ENCODE results near the gene AKR1B15. TPM values are rescaled to one million over a fixed set of nuclear protein-coding genes. Genes with fewer than 3 reads are reported as not detected.
A peak's percentile ranks its signal among the peaks of the same experiment; 100 is the strongest.
"Not testable (repeated sequence)": the region's sequence is repeated elsewhere in the genome, so short reads cannot be mapped to it uniquely, and the experiment has no call there.

The AKR1B15 gene
- not detected for total RNA-seq
- long read RNA-seq: 0 reads

DNA sequence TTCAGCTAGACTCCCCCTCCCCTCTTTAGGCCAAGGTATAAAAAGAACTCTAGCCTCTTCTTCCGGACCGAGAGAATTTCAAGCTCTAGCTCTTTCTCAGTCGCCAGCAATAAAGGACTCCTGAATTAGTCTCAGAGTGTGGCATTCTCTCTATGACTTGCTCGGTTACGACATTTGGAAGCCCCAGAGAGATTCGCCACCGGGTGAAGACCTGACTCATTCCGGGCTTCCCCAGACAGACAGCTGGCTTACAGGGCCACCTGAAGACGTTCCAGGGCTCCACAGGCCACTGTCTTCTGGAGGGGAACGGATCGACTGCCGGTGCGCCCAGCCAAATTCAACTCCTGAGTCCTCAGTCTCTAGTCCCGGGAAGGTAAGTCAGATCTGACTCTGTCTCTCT lies at the start of gene AKR1B15:
Gene AKR1B15 (plus strand): TSS at position 234 of the 400 bp plus-strand sequence. CDS start 15,510 bp downstream, outside the sequence.
- intact Hi-C loops (cut with DNase I): loop anchor here (10.0 kb wide), 2 partner anchors 56 to 114 kb away; no protein-coding TSS in a partner anchor
- DNase-seq: no peak
- no peak for ATAC-seq (ENCODE audit: poor library complexity)

DNA sequence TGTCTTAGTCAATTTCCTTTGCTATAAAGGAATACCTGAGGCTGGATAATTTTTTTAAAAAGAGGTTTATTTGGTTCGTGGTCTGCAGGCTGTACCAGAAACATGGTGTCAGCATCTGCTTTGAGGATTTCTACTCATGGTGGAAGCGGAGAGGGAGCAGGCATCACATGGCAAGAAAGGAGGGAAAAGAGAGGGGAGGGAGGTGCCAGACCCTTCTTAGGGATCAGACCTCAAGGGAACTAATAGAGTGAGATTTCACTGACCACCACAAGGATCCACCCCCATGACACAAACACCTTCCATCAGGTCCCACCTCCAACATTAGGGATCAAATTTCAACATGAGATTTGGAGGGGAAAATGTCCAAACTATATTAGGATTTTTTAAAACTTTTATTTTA lies 48.5 kb upstream of the AKR1B15 start:
- ATAC-seq (ENCODE audit: poor library complexity) (no peak), DNase-seq (no peak)
- intact Hi-C loops (cut with DNase I): no loop called here

DNA sequence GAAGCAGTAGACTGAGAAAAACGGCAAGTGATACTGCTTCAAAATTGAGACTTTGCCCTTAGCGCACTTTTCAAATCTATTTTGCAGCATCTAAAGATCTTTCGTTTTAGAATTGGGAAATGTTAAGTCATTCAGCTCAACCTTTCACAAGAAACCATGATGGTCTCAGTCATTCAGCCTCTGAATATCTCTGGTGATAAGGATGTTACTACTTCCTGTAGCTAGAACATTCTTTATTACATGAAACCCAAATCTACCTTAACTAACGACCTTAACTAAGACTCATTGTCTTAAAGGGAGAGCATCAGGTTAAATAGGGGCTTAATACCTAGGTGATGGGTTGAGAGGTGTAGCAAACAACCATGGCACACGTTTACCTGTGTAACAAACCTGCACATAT lies 47.9 kb upstream of the AKR1B15 start:
- ATAC-seq (ENCODE audit: poor library complexity) (no peak), DNase-seq (no peak)
- intact Hi-C loops (cut with DNase I): no loop called here

DNA sequence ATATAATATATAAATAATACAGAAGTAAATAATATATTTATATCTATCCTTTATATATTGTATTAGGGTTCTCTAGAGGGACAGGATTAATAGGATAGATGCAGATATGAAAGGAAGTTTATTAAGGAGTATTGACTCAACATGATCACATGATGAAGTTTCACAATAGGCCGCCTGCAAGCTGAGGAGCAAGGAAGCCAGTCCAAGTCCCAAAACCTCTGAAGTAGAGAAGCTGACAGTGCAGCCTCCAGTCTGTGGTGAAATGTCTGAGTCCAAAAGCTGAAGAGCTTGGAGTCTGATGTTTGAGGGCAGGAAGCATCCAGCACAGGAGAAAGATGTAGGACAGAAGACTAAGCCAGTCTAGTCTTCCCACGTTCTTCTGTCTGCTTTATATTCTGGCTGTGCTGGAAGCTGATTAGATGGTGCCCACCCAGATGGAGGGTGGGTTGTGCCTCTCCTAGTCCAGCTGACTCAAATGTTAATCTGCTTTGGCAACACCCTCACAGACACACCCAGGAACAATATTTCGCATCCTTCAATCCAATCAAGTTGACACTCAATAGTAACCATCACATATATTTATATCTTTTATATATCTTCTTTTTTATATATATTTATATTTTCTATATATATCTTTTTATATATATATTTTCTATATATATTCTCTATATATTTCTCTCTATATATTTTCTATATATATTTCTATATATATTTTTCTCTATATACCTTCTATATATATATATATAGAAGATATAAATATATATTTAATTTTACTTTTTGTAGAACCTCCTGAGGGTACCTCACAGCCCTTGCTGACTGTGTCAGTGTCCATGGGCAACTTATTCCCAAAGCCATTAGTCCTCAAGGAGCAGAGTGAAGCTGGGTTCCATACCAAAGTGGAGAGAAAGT lies 46.2 kb upstream of the AKR1B15 start:
- intact Hi-C loops (cut with DNase I): no loop called here
- ATAC-seq (ENCODE audit: poor library complexity): peak; percentile 89
- DNase-seq: peak; percentile 47

DNA sequence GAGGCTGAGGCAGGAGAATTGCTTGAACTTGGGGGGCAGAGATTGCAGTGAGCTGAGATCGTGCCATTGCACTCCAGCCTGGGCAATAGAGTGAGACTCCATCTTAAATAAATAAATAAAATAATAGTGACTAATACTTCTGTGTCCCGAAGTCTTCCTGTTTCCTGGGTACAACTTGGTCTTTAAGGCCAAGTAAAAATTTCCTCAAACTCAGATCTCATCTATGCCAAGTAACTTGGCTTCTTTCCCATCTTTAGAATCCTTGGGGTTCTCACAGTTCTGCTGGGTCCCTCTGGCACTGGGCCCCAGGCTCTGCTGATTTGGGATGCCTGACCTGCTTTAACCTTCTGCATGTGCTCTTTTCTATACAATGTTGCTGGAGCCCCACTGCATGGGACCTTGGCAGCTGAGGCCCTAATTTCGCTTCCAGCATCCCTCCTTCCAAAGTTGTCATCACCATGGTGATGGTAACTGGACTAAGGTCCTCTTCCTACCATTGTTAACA lies 44.2 kb upstream of the AKR1B15 start:
- intact Hi-C loops (cut with DNase I): no loop called here
- ATAC-seq (ENCODE audit: poor library complexity): no peak
- no peak for DNase-seq

DNA sequence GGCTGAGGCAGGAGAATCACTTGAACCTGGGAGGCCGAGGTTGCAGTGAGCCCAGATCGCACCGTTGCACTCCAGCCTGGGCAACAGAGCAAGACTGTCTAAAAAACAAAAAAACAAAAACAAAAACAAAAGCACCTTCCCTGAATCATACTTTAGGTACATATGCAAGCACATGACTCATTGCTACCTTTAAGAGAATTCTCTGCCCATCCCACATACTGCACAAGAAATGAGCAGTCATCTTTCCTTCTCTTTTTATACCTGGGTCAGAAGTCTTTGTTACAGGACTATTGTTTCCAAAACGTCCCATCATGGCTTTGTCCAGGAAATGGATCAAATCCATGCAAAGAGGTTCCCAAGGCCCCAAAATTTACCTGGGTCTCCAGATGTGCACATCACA lies 43.1 kb upstream of the AKR1B15 start:
- intact Hi-C loops (cut with DNase I): no loop called here
- no peak for ATAC-seq (ENCODE audit: poor library complexity)
- DNase-seq: no peak

DNA sequence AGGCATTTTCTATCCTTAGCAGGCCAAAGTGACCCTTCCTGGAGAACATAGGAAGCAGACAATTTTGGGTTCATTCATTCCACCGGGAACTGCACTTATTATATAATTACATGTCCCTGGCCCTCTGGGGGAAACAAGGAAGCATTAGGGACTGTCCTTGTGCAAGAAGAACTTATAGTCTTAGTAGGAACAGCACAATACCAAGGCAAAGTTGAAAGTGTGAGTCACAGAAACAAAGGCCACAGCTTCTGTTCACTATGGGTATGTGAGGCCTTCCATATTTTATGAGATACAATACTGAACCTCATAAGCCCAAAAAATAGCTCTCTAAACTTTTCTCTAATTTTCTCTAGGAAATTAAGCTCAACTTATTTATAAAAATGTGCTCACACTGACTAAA lies 39.9 kb upstream of the AKR1B15 start:
- ATAC-seq (ENCODE audit: poor library complexity): no peak
- intact Hi-C loops (cut with DNase I): no loop called here

DNA sequence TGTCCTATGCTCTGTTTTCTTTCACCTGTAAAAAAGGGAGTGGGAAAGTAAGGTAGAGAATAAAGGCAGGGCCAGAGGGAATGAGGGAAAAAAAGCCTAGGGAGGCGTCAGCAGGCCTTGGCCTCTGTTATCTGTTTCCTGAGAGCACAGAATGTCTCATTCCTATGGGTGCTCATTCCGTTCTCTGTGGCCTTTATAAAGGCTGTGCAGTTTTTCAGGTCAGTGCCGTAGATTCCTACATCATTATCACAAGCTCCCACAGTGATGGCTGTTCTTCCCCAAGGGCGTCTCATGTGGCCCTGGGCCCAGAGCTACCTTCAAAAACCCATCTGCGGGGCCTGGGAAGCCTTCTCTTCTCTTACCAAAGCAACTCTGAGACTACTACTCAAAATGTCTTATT lies 38.3 kb upstream of the AKR1B15 start:
- ATAC-seq (ENCODE audit: poor library complexity): no peak
- no peak for DNase-seq
- intact Hi-C loops (cut with DNase I): no loop called here

More for the DNA sequence above, 39.9 kb upstream of the AKR1B15 start:
- no peak for DNase-seq

DNA sequence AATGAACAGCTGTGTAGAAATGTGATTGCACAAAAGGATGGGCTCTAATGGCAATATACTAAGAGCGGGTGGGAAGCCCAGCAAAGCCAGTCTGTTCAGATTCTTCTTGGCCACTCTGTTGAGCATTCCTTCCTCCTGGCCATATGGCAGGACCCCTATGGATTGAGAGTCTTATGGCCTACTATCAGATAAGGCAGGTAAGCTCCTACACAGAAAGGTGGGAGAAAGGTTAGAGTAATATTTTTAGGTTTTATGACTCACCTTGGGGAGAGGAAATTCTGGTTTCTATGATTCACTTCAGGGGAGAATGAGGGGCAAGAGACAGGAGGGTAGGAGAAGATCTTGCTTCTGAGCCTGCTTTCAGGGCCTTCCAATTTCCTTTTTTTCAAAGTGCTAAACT lies 36.6 kb upstream of the AKR1B15 start:
- DNase-seq (no peak), ATAC-seq (ENCODE audit: poor library complexity) (no peak)
- intact Hi-C loops (cut with DNase I): loop anchor here (2.0 kb wide), 1 partner anchor 79 kb away; no protein-coding TSS in a partner anchor

DNA sequence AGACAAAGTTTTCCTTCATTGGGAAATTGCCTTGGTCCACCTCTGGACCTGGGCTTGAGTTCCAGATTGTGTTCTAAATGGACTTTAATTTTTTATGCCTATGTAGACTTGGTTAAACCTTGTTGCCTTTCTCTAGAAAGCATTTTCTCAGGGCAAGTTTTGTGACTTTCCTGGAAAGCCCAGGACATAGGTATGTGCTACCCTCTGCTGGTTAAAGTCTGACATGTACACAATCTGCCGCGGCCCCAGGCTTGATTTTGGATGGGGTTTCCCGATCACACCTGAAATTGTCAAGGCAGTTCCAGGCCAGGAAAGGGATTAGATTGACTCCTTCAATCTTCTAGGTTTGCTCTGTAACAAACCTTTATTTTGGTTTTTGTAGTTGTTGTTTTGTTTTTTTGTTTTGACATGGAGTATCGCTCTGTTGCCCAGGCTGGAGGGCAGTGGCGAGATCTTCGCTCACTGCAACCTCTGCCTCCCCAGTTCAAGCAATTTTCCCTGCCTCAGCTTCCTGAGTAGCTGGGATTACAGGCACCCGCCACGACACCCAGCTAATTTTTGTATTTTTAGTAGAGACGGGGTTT lies 35.6 kb upstream of the AKR1B15 start:
- peak; percentile 77 for ATAC-seq (ENCODE audit: poor library complexity)
- intact Hi-C loops (cut with DNase I): loop anchor here (2.0 kb wide), 1 partner anchor 80 kb away; no protein-coding TSS in a partner anchor
- peak; percentile 48 for DNase-seq

DNA sequence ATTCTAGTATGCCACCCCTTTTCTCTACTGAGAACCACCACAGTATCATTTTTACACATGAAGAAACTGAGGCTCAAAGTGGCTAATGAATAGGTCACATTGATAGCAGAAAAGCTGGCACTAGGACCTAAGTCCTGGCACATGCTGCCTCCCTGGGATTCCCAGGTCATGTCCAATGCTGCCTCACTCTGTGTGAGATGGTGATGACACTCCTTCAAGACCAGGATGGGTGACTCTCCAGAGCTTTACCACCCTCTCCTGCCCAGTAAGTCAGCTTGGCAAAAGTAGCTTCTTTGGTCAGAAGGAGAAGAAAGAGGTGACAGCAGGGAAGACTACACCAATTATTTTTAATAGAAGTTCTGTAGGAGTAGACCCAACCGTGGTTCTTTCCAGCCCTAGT lies 34.8 kb upstream of the AKR1B15 start:
- intact Hi-C loops (cut with DNase I): loop anchor here (2.0 kb wide), 1 partner anchor 93 kb away; no protein-coding TSS in a partner anchor
- DNase-seq (no peak), ATAC-seq (ENCODE audit: poor library complexity) (no peak)

DNA sequence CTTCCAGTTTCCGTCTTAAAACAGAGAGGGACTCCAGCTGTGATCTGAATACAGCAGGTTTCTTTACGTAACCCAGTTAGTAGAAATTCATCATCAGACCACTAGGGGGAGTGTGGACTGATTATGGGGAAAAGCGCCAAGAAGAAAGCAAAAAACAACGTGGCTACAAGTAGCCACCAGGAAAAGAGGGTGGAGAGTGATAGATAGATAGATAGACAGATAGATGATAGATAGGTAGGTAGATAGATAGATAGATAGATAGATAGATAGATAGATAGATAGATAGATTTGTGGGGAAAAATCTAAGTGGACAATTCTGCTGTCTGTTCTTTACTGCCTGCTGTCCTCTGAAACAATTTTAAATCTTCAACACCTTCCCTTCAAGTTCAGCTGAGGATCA lies 34.2 kb upstream of the AKR1B15 start:
- peak; percentile 62 for ATAC-seq (ENCODE audit: poor library complexity)
- intact Hi-C loops (cut with DNase I): loop anchor here (2.0 kb wide), 1 partner anchor 92 kb away; no protein-coding TSS in a partner anchor
- DNase-seq: no peak

DNA sequence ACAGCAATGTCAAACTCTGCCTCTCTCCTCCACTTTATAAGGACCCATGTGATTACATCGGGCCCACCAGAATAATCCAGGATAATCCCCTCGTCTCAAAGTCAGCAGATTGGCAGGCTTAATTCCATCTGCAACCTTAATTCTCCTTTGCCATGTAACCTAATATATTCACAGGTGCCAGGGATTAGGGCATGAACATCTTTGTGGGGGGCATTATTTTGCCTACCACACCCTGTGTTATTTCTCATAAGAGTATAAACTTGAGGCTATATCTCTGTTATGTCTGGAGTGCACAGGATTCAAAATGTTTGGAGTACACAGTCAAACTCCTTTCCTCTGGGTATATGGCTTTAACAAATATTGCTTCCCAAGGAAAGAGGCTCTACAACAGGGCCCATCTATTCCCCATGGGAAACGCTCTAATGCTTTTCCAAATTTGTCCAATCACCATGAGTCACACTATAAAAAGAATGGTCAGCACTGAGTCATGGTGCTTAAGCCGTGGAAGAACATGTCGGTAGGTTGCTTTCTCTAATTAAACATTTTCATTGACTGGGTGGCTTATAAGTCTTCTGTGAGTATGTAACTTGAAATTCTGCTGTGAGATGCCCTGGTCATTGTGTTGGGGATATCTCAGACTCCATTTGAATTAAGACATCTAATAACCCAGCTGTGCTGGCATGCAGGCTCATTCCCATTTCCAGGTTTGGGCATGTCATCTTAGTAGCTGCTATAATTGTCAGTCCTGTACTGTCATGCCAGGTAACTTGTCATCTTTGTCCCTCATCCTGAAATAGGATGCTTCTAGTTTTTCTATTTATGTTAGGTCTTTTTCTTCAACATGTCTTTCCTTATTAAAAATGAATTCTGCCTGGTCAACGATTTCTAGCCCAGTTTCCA lies 33.1 kb upstream of the AKR1B15 start:
- intact Hi-C loops (cut with DNase I): loop anchor here (2.0 kb wide), 1 partner anchor 91 kb away; no protein-coding TSS in a partner anchor
- DNase-seq: no peak
- no peak for ATAC-seq (ENCODE audit: poor library complexity)

DNA sequence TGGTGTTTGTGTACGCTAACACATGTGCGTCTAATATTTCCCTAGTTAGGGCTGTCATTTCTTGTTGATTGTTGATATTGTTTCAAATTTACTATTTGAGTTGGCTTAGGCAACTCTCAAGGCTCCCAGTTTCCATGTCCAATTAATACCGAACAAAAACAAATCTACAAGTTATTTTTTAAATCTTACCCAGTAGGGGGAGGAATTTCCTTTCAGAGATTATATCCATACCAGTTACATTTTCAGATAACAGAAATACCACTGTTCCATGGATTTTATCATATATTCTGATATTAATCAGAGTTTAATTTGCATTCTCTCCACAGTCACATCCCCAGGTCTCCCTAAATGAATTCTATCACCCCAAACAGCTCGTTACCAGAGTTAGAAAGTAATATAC lies 28.8 kb upstream of the AKR1B15 start:
- ATAC-seq (ENCODE audit: poor library complexity): no peak
- intact Hi-C loops (cut with DNase I): no loop called here
- no peak for DNase-seq

DNA sequence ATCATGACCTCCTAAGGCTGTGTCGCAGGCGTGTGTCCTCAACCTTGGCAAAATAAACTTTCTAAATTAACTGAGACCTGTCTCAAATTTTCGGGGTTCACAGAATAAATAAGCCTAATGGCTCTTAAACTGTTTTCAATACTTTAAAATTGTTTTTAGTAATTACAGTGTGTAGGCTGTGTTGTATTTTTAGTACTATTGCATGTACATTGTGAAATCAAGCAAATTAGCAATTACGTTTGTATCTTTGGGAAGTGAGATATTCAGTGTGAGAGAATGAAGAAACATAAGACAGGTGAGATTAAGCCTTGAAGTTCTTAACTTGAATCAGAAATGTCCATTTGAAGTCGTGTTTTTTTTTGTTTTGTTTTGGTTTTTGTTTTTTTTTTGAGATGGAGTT lies 26.3 kb upstream of the AKR1B15 start:
- intact Hi-C loops (cut with DNase I): no loop called here
- DNase-seq (no peak), ATAC-seq (ENCODE audit: poor library complexity) (no peak)

DNA sequence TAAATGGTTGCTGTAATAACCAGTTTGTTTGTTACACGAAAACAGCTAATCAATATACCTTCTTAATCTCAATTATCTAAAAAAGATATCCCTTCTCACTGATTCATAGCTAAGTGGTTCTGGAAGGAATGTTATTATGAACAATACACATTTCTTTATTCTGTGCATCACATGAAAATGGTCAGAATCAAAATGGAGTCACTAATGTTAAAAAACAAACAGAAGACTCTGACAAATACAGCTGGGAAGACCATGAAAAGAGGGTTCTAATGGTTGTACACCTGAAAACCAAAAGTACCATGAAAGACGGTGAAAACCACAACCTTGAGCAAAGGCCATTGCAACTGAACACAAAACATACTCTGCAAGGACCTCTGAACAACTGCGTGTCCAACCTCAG lies 23.5 kb upstream of the AKR1B15 start:
- ATAC-seq (ENCODE audit: poor library complexity); DNase-seq; intact Hi-C loops (cut with DNase I): not testable (repeated sequence)

DNA sequence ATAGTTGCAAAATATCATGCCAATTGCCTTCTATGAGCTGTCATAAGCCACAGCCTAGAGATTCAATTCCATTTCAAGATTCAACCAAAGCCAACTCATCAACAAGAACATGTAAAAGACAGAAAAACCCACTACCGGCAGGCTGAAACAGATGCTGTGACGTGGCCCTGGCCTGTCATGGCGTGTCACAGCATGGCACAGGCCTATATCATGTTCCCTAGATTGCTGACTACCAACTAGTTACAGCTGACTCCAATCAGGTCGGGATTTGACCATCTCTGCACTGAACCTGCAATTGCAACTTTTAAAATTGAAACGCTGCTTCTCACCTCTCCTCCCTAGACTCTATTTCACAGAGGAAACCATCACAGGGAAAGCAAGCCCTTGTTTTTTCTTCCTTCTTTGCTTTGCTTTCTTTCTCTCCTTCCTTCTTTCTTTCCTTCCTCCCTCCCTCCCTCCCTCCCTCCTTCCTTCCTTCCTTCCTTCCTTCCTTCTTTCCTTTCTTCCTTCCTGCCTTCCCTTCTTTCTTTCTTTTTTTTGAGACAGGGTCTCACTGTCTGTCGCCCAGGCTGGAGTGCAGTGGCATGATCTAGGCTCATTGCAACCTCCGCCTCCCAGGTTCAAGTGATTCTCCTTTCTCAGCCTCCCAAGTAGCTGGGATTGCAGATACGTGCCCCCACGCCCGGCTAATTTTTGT lies 22.2 kb upstream of the AKR1B15 start:
- intact Hi-C loops (cut with DNase I); ATAC-seq (ENCODE audit: poor library complexity); DNase-seq: not testable (repeated sequence)

DNA sequence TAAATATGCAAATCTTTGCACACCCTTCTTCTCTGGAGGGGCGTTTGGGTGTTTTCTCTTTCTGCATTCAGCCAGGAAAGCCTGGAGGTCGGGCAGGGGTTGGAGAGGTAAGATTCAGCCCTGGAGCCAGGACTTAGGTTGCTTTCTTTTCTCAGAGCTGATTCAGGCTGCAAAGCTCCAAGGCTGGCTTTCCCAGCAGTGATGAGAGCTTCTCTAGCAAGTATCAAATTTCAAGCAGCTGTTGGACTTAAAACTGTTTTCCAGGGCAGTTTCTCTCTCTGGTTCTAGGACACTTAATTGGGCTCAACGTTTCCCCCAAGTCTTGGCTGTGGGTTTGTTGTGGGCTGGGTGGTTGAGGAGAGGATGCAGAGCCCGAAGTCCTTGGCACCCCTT lies 20.9 kb upstream of the AKR1B15 start:
- DNase-seq (no peak), ATAC-seq (ENCODE audit: poor library complexity) (peak; percentile 48)
- intact Hi-C loops (cut with DNase I): no loop called here

Data from Right ventricle myocardium superior (tissue), 1 donor.